ENCODE data around the gene PLBD1.

The PLBD1 gene

GRCh38 chr12:14564336-14564959 is 3.2 kb downstream of the PLBD1 start:
- FAIRE-seq = no peak

- no peak for FAIRE-seq
Observed at GRCh38 chr12:14563046-14563445, 4.6 kb downstream of the PLBD1 start.

- FAIRE-seq = no peak
Observed at GRCh38 chr12:14562279-14562678, 5.4 kb downstream of the PLBD1 start.

GRCh38 chr12:14561677-14562238 is 5.9 kb downstream of the PLBD1 start:
- FAIRE-seq = no peak

GRCh38 chr12:14560904-14561574 is 6.6 kb downstream of the PLBD1 start:
- FAIRE-seq = no peak

GRCh38 chr12:14558473-14558959 is 9.2 kb downstream of the PLBD1 start:
- FAIRE-seq = no peak

GRCh38 chr12:14557966-14558365 is 9.7 kb downstream of the PLBD1 start:
- FAIRE-seq = no peak

GRCh38 chr12:14554281-14555007 is 13.2 kb downstream of the PLBD1 start:
- no peak for FAIRE-seq

GRCh38 chr12:14548609-14549008 is 19.1 kb downstream of the PLBD1 start:
- FAIRE-seq = no peak

GRCh38 chr12:14547571-14547970 is 20.1 kb downstream of the PLBD1 start:
- FAIRE-seq = no peak

- no peak for FAIRE-seq
Observed at GRCh38 chr12:14545144-14546124, 22.2 kb downstream of the PLBD1 start.

- FAIRE-seq = no peak
Observed at GRCh38 chr12:14540801-14541462, 26.8 kb downstream of the PLBD1 start.

GRCh38 chr12:14537088-14537487 is 30.6 kb downstream of the PLBD1 start:
- no peak for FAIRE-seq

- FAIRE-seq = no peak
Observed at GRCh38 chr12:14532152-14532551, 35.5 kb downstream of the PLBD1 start.

- FAIRE-seq = peak; percentile 21
Observed at GRCh38 chr12:14525964-14526363, 41.7 kb downstream of the PLBD1 start.

- FAIRE-seq = no peak
Observed at GRCh38 chr12:14521822-14522221, 45.9 kb downstream of the PLBD1 start.

GRCh38 chr12:14514946-14515345 is 52.7 kb downstream of the PLBD1 start:
- no peak for FAIRE-seq

- peak; percentile 61 for FAIRE-seq
Observed at GRCh38 chr12:14514154-14514842, 53.4 kb downstream of the PLBD1 start.

GRCh38 chr12:14510574-14510973 is 57.1 kb downstream of the PLBD1 start:
- FAIRE-seq = no peak

- FAIRE-seq = no peak
Observed at GRCh38 chr12:14505626-14506596, 61.8 kb downstream of the PLBD1 start.
